Osteocyte (in vitro differentiated cells): ENCODE measurements around the gene LKAAEAR1. TPM values are rescaled to one million over a fixed set of nuclear protein-coding genes. Genes with fewer than 3 reads are reported as not detected.

Source experiments
- DNase-seq: peaks from one replicate; pipeline ENCODE4 v3.0.0; 2021; ENCODE audit warnings: mixed read lengths; ENCODE audit not compliant: unreplicated experiment; ENCODE audit errors: extremely low spot score
- H3K27ac Mint-ChIP-seq: one replicate; pipeline ENCODE4 v1.8.0; 2021; ENCODE audit warnings: mild to moderate bottlenecking, mixed read lengths; ENCODE audit not compliant: unreplicated experiment
- H3K27me3 Mint-ChIP-seq: one replicate; pipeline ENCODE4 v1.8.0; 2021; ENCODE audit warnings: mixed read lengths; ENCODE audit not compliant: unreplicated experiment
- H3K36me3 Mint-ChIP-seq: one replicate; pipeline ENCODE4 v1.8.0; 2021; ENCODE audit warnings: mixed read lengths; ENCODE audit not compliant: unreplicated experiment
- H3K4me1 Mint-ChIP-seq: one replicate; pipeline ENCODE4 v1.8.0; 2021; ENCODE audit warnings: mixed read lengths; ENCODE audit not compliant: unreplicated experiment
- H3K4me3 Mint-ChIP-seq: one replicate; pipeline ENCODE4 v1.8.0; 2021; ENCODE audit warnings: mild to moderate bottlenecking, moderate library complexity, mixed read lengths; ENCODE audit not compliant: unreplicated experiment
- H3K9me3 Mint-ChIP-seq: one replicate; pipeline ENCODE4 v1.8.0; 2021; ENCODE audit warnings: mixed read lengths; ENCODE audit not compliant: unreplicated experiment
- microRNA-seq: library from miRNA; unstranded; fragments of <30 nt; microRNA quantifications from one replicate; pipeline ENCODE4 v1.1.0, GENCODE V29; 2020; ENCODE audit not compliant: unreplicated experiment
- total RNA-seq: library from RNA; stranded (reverse); gene quantifications from 2 replicates; pipeline ENCODE4 v1.2.1, GENCODE V29; 2021
- TF ChIP-seq, protein P1 (sequence below): fragments of 200-600 bp; sonication (generic); IDR thresholded peaks from 2 replicates; pipeline ENCODE4 v1.5.0; 2021; ENCODE audit warnings: antibody characterized with exemption, mild to moderate bottlenecking, moderate library complexity

The LKAAEAR1 gene
- total RNA-seq, 1 donor from 2014 or later = not detected

DNA sequence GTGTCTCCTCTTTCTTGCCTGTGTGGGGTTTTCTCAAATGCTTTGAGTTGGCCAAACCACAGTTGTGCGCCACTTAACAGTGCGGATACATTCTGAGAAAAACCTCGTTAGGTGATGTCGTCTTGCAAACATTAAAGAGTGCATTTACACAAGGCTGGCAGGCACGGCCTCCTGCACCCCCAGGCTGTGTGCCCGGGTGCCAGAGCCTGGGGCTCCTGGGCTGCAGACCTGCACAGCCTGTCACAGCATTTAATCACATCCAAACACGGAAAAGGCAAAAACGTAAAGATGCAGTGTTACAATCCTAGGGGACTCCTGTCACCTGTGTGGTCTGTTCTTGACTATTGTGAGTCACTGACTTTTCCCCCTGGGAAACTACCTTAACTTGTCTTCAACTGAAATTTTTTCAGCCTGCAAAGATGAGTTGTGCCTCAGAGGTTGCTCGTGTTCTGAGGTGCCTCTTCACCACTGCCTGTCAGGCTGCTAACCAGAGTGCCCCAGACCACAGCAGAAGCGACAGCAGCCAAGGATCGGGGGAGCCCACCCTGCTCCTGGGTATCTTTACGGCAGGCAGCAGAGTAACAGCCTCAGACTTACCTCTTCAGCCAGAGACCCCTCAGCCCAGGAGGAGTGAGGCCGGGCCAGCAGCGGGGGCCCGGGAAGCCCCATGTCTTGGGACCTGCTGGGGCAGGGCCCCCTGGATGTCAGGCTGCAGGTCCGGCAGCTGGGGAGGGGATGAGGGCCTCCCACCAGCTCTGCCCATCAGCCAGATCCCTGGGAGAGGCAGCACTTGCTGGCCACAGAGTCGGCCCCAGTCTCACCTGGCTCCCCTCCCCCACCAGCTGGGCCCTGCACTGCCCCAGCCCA, 48.9 kb downstream of the LKAAEAR1 start:
- Mint-ChIP-seq H3K27ac (no peak overlapping the region), H3K27me3 (peaks cover 6% of the 10 kb centered on the region), H3K4me1 (peaks cover 13% of the 10 kb centered on the region), H3K4me3 (no peak overlapping the region), H3K36me3 (peaks cover 19% of the 10 kb centered on the region), H3K9me3 (no peaks in the 10 kb centered on the region)
- DNase-seq = no peak
- TF ChIP-seq, protein P1, sequence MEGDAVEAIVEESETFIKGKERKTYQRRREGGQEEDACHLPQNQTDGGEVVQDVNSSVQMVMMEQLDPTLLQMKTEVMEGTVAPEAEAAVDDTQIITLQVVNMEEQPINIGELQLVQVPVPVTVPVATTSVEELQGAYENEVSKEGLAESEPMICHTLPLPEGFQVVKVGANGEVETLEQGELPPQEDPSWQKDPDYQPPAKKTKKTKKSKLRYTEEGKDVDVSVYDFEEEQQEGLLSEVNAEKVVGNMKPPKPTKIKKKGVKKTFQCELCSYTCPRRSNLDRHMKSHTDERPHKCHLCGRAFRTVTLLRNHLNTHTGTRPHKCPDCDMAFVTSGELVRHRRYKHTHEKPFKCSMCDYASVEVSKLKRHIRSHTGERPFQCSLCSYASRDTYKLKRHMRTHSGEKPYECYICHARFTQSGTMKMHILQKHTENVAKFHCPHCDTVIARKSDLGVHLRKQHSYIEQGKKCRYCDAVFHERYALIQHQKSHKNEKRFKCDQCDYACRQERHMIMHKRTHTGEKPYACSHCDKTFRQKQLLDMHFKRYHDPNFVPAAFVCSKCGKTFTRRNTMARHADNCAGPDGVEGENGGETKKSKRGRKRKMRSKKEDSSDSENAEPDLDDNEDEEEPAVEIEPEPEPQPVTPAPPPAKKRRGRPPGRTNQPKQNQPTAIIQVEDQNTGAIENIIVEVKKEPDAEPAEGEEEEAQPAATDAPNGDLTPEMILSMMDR = no peak

GRCh38 chr20:64033981-64034493, 50.2 kb downstream of the LKAAEAR1 start:
- no peak for DNase-seq
- Mint-ChIP-seq H3K4me3 (no peak overlapping the region), H3K9me3 (no peaks in the 10 kb centered on the region), H3K27ac (no peak overlapping the region), H3K27me3 (peaks cover 3% of the 10 kb centered on the region), H3K4me1 (peaks cover 2% of the 10 kb centered on the region), H3K36me3 (peaks cover 25% of the 10 kb centered on the region)
- TF ChIP-seq, protein P1 = no peak

Small RNA genes within 50 kb of the gene (microRNA-seq; reads per million reads assigned to microRNA genes)
- not detected for gene MIR6813

Other genes starting within 250 kb of the LKAAEAR1 start
- gene ABHD16B, start 222.9 kb downstream of the LKAAEAR1 start, total RNA-seq = not detected in 2 replicates
- gene TPD52L2, start 219.1 kb downstream of the LKAAEAR1 start, total RNA-seq = 102 and 109 TPM in 2 replicates
- 41.2 and 42.7 TPM in 2 replicates for gene DNAJC5, start 189.3 kb downstream of the LKAAEAR1 start, total RNA-seq
- gene UCKL1, start 128.0 kb downstream of the LKAAEAR1 start, total RNA-seq = 35.5 and 35.9 TPM in 2 replicates
- 39.7 and 40.9 TPM in 2 replicates for gene ZNF512B, start 114.5 kb downstream of the LKAAEAR1 start, total RNA-seq
- gene SAMD10, start 104.8 kb downstream of the LKAAEAR1 start, total RNA-seq = 3.5 and 3.7 TPM in 2 replicates
- gene PRPF6, start 103.3 kb downstream of the LKAAEAR1 start, total RNA-seq = 68.3 and 71.9 TPM in 2 replicates
- gene C20orf204, start 48.2 kb downstream of the LKAAEAR1 start, total RNA-seq = 1.3 and 1.4 TPM in 2 replicates
- 1.2 and 2.0 TPM in 2 replicates for gene SOX18, start 34.8 kb downstream of the LKAAEAR1 start, total RNA-seq
- 67.3 and 73.1 TPM in 2 replicates for gene TCEA2, start 21.2 kb downstream of the LKAAEAR1 start, total RNA-seq
- 8.0 and 10.0 TPM in 2 replicates for gene RGS19, start 4.9 kb downstream of the LKAAEAR1 start, total RNA-seq
- 1.6 and 2.1 TPM in 2 replicates for gene OPRL1, start 4.3 kb downstream of the LKAAEAR1 start, total RNA-seq
- not detected in 2 replicates for gene NPBWR2, start 23.2 kb upstream of the LKAAEAR1 start, total RNA-seq
- not detected in 2 replicates for gene MYT1, start 80.1 kb upstream of the LKAAEAR1 start, total RNA-seq
- 94.6 and 96.7 TPM in 2 replicates for gene PCMTD2, start 171.3 kb upstream of the LKAAEAR1 start, total RNA-seq